Spleen (tissue), 11 donors: Measurements from ENCODE around the gene CNST. TPM values are rescaled to one million over a fixed set of nuclear protein-coding genes. Genes with fewer than 3 reads are reported as not detected.
A peak's percentile ranks its signal among the peaks of the same experiment; 100 is the strongest.

Source experiments
- DNase-seq: peaks from one replicate; pipeline ENCODE4 v3.0.0-alpha.2; 2020
- H3K27ac ChIP-seq, 8 donors: fragments of 200-600 bp; sonication (generic) in 7 of 8; 1 replicate in 4 of 8; 2 replicates in 4 of 8; pipeline versions ENCODE4 v1.5.0 to v1.8.0; 2016 to 2021; ENCODE audit warnings: inconsistent platforms in 4 of 8, mild to moderate bottlenecking in 4 of 8, moderate library complexity in 1 of 8
- H3K27me3 ChIP-seq, 7 donors: fragments of 200-600 bp; sonication (generic) in 6 of 7; replicated peaks in 1 of 7; 1 replicate in 4 of 7; 2 replicates in 3 of 7; pipeline versions ENCODE4 v1.5.0 to v1.8.0; 2016 to 2021; ENCODE audit warnings: inconsistent platforms in 3 of 7, mild to moderate bottlenecking in 1 of 7
- H3K36me3 ChIP-seq, 6 donors: fragments of 200-600 bp; sonication (generic) in 5 of 6; 1 replicate in 4 of 6; 2 replicates in 2 of 6; pipeline versions ENCODE4 v1.5.0 to v1.8.0; 2016 to 2021; ENCODE audit warnings: inconsistent platforms in 2 of 6
- H3K4me1 ChIP-seq, 6 donors: fragments of 200-600 bp; sonication (generic) in 5 of 6; 1 replicate in 3 of 6; 2 replicates in 3 of 6; pipeline versions ENCODE4 v1.5.0 to v1.8.0; 2016 to 2021; ENCODE audit warnings: inconsistent platforms in 3 of 6
- H3K4me3 ChIP-seq, 8 donors: fragments of 200-600 bp; sonication (generic) in 7 of 8; 1 replicate in 4 of 8; 2 replicates in 4 of 8; pipeline versions ENCODE4 v1.5.0 to v1.8.0; 2016 to 2021; ENCODE audit warnings: inconsistent platforms in 4 of 8, mild to moderate bottlenecking in 4 of 8, moderate library complexity in 2 of 8
- H3K9me3 ChIP-seq, 8 donors: fragments of 200-600 bp; sonication (generic) in 7 of 8; 1 replicate in 4 of 8; 2 replicates in 4 of 8; pipeline versions ENCODE4 v1.5.0 to v1.8.0; 2016 to 2021; ENCODE audit warnings: inconsistent platforms in 4 of 8
- POLR2A ChIP-seq, 3 donors: fragments of 450-650 bp; IDR thresholded peaks; one replicate each; pipeline ENCODE4 v1.5.1; 2017; ENCODE audit warnings: antibody characterized with exemption in 3 of 3, mild to moderate bottlenecking in 1 of 3
- POLR2AphosphoS5 ChIP-seq, 3 donors: sonication (generic); formaldehyde crosslinking; IDR thresholded peaks; one replicate each; pipeline ENCODE4 v1.5.1; 2017; ENCODE audit warnings: antibody characterized with exemption in 3 of 3
- WGBS, 5 donors: extraction: QIAGEN DNeasy Blood & Tissue Kit in 3 of 5; methylation state at CpG; one replicate each; pipeline versions ENCODE4 v1.1.5 to v1.1.7; 2013 to 2018; 5-methylcytosine and 5-hydroxymethylcytosine counted together
- intact Hi-C: fragments of 100-400 bp; cut with DNase I; formaldehyde crosslinking; loops from one replicate; pipeline ENCODE4 v1.15.0; 2023; ENCODE audit warnings: low total_unique reads
- polyA plus RNA-seq, 3 donors: library from polyadenylated mRNA; stranded (reverse); fragments of 200-250 nt; gene quantifications; one replicate each; pipeline ENCODE4 v1.2.1, GENCODE V29; 2013
- total RNA-seq, 7 donors: library from RNA; depleted of rRNA in 3 of 7; stranded (reverse); fragments of >200 nt in 3 of 7; fragmentation: NEBNext Ultra II Directional in 4 of 7; extraction: Animal tissue kit (Norgen Biotek cat#: 25700) in 4 of 7; gene quantifications; one replicate each; pipeline versions ENCODE4 v1.1.0 to v1.2.1, GENCODE V29; 2016 to 2021
- TF ChIP-seq, protein P1 (sequence below), 11 experiments: fragments of 200-600 bp in 7 of 11; fragments of 450-650 bp in 4 of 11; sonication (generic) in 4 of 11; IDR thresholded peaks in 8 of 11; conservative IDR thresholded peaks in 3 of 11; 1 replicate in 7 of 11; 2 replicates in 4 of 11; pipeline versions ENCODE4 v1.4.0 to v1.8.0; 2016 to 2021; ENCODE audit warnings: antibody characterized with exemption in 11 of 11, inconsistent platforms in 4 of 11, mild to moderate bottlenecking in 1 of 11
- donor health status: healthy with polysubstance abuse.
- donor health status: DM: no; HTN: no; CAD: no; lungs with moderate emphysema.
- donor health status: DM: no; HTN: no; CAD: no.
- donor health status: Bipolar disorder and iron deficiency.
- donor health status: healthy.
- donor health status: DM: no; HTN: no; CAD: no.
- donor health status: DM: yes; HTN: yes; CAD: no.

The CNST gene
- total and polyA plus RNA-seq, 10 donors = 7.5 to 40.5 (median 30.0) TPM

DNA sequence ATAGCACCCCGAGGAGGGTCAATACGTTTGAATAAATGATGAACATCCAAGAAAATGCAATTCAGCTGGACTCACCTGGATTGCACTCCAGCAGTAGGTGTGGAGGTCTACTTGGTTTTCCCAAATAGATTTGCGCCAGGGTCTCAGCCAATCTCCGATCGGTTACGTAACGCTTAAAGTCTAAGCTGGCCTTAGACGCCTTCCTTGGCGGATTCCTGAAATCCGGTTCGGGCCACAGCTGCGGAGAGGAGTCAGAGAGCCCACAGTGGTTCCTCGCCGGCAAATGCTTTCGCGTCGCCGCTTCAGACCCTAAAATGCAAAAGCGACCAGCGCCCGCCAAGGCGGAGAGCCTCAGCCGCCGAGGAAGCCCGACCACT, 517 bp upstream of the CNST start:
- Histone ChIP-seq H3K4me1 (peaks cover 34 to 84% (median 59%) of the 10 kb centered on the region in 6 donors), H3K27me3 (no peaks in the 10 kb centered on the region), H3K27ac (peak overlapping the region; percentile 89 to 99 (median 98)), H3K4me3 (peak overlapping the region; percentile 74 to 97 (median 94)), H3K36me3 (peaks cover 0 to 31% (median 2%) of the 10 kb centered on the region in 6 donors), H3K9me3 (no peaks in the 10 kb centered on the region)
- DNase-seq = no peak
- intact Hi-C loops = no loop called here
- WGBS, 5 donors = 0 to 1% (median 0%) methylated on average over 12 to 25 of the region's 25 CpGs
- TF ChIP-seq, protein P1, sequence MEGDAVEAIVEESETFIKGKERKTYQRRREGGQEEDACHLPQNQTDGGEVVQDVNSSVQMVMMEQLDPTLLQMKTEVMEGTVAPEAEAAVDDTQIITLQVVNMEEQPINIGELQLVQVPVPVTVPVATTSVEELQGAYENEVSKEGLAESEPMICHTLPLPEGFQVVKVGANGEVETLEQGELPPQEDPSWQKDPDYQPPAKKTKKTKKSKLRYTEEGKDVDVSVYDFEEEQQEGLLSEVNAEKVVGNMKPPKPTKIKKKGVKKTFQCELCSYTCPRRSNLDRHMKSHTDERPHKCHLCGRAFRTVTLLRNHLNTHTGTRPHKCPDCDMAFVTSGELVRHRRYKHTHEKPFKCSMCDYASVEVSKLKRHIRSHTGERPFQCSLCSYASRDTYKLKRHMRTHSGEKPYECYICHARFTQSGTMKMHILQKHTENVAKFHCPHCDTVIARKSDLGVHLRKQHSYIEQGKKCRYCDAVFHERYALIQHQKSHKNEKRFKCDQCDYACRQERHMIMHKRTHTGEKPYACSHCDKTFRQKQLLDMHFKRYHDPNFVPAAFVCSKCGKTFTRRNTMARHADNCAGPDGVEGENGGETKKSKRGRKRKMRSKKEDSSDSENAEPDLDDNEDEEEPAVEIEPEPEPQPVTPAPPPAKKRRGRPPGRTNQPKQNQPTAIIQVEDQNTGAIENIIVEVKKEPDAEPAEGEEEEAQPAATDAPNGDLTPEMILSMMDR (IDR thresholded peaks at IDR 0.05 in 8 of 11, conservative IDR thresholded peaks at IDR 0.05 in 3 of 11) = no peak
- no peak for TF ChIP-seq POLR2AphosphoS5 (IDR thresholded peaks at IDR 0.05)
- TF ChIP-seq POLR2A (IDR thresholded peaks at IDR 0.05) = no peak

DNA sequence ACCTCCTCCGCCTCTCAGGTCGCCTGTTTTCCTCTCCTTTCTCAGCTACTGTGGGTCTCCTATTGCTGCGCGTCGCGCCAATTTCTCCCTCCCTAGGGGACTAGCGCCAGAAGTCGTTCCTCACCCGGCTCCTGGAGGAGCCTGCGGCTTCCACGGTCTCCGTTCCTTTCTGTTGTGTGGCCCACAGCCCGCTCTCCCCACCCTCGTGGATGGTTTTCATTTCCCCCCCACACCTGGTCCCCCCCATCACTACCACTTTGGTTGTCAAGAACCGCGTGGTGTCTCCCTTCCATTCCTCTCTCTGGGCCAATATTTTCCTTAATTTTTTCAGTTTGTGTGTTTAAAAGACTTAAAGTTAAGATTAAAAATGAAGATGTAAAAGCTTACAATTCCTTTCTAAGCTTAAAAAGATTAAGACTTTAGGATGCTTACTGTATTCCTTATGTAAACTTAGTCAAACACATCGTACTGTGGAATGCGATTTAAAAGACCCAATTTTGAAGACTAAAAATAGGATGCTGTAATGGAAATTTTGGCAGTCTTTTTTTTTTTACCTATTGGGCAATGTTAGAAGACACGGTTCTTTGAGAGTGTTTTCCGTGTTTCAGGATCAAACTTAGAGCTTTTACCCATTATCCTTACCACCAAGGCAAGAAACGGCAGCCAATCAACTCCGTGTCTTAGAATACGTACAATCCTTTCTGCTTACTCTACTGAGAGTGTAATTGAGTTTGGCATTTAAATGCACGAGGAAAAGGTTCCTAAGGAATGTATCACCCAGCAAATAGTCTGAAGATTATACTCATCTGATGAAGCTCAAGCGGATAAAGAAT, 773 bp downstream of the CNST start:
- intact Hi-C loops = no loop called here
- Histone ChIP-seq H3K27me3 (no peaks in the 10 kb centered on the region), H3K9me3 (no peaks in the 10 kb centered on the region), H3K4me3 (peak overlapping the region; percentile 74 to 97 (median 94)), H3K4me1 (peaks cover 40 to 88% (median 71%) of the 10 kb centered on the region in 6 donors), H3K27ac (peak overlapping the region; percentile 89 to 99 (median 98)), H3K36me3 (peaks cover 0 to 23% (median 0%) of the 10 kb centered on the region in 6 donors)
- WGBS, 5 donors = 1 to 2% (median 2%) methylated on average over 24 to 25 of the region's 25 CpGs
- DNase-seq = no peak
- no peak for TF ChIP-seq POLR2A (IDR thresholded peaks at IDR 0.05)
- no peak for TF ChIP-seq POLR2AphosphoS5 (IDR thresholded peaks at IDR 0.05)
- TF ChIP-seq, protein P1 (IDR thresholded peaks at IDR 0.05 in 8 of 11, conservative IDR thresholded peaks at IDR 0.05 in 3 of 11) = no peak

DNA sequence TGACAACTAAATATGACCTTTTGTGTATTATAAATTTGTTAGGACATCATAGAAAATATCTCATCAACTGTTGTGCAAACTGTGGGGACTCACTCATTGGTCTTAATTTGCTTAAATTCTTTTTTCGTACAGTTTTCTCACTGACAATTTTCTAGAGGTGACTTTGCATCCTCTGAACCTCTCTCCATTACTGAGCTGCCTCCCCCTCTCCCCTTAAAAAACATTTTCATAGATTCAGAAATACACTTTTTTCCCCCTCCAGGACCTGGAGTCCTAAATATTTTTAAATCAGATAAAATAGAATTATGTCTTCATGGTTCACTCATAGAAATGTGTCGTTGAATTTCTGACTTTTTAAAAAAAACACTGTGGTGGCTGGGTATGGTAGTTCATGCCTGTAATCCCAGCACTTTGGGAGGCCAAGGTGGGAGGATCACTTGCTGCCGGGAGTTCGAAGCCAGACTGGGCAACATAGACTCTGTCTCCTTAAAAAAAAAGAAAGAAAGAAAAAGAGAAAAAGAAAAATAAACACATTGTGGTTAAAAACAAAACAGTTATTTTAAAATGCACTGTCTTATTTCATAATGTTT, 1.5 kb downstream of the CNST start:
- peak overlapping the region in 7 of 8 donors; percentile 97 to 99 (median 98) for H3K27ac ChIP-seq
- 38 to 49% (median 43%) methylated on average over 4 of the region's 4 CpGs for WGBS, 5 donors
- no peaks in the 10 kb centered on the region for H3K9me3 ChIP-seq
- DNase-seq = no peak
- TF ChIP-seq POLR2A (IDR thresholded peaks at IDR 0.05) (no peak), POLR2AphosphoS5 (IDR thresholded peaks at IDR 0.05) (no peak)
- TF ChIP-seq, protein P1 (IDR thresholded peaks at IDR 0.05 in 8 of 11, conservative IDR thresholded peaks at IDR 0.05 in 3 of 11) = no peak
- intact Hi-C loops = no loop called here
- peak overlapping the region; percentile 74 to 97 (median 94) for H3K4me3 ChIP-seq
- H3K27me3 ChIP-seq = no peaks in the 10 kb centered on the region
- peaks cover 0 to 16% (median 0%) of the 10 kb centered on the region in 6 donors for H3K36me3 ChIP-seq
- H3K4me1 ChIP-seq = peaks cover 47 to 89% (median 78%) of the 10 kb centered on the region in 6 donors
